Endometrial microvascular endothelial cells (primary cell): ENCODE results near the gene BDH1. TPM values are rescaled to one million over a fixed set of nuclear protein-coding genes. Genes with fewer than 3 reads are reported as not detected.

Experiments used
- in situ Hi-C: cut with HindIII; loops from 2 replicates; pipeline ENCODE4 v1.10.0; 2017; ENCODE audit warnings: low sequenced_read_pairs, low pct_unique_long_range_greater_than_20kb; ENCODE audit errors: inconsistent ontology term
- total RNA-seq: library from RNA; depleted of rRNA; stranded (reverse); fragments of >200 nt; gene quantifications from one replicate; pipeline ENCODE4 v1.2.3, GENCODE V29; 2015; ENCODE audit errors: inconsistent ontology term

Gene BDH1
- total RNA-seq, 1 donor from 2014 or later: 6.0 TPM

GRCh38 chr3:197527569-197527968, 28.2 kb downstream of the BDH1 start:
- in situ Hi-C loops: no loop called here

GRCh38 chr3:197525706-197526105, 30.1 kb downstream of the BDH1 start:
- in situ Hi-C loops: no loop called here

GRCh38 chr3:197524128-197524527, 31.6 kb downstream of the BDH1 start:
- in situ Hi-C loops: no loop called here

- in situ Hi-C loops: no loop called here
Observed at GRCh38 chr3:197523526-197523925, 32.2 kb downstream of the BDH1 start.

- in situ Hi-C loops: no loop called here
Observed at GRCh38 chr3:197522881-197523441, 32.8 kb downstream of the BDH1 start.

- in situ Hi-C loops: no loop called here
Observed at GRCh38 chr3:197522183-197522715, 33.5 kb downstream of the BDH1 start.

GRCh38 chr3:197521277-197522182, 34.2 kb downstream of the BDH1 start:
- in situ Hi-C loops: no loop called here

- in situ Hi-C loops: no loop called here
Observed at GRCh38 chr3:197520311-197521276, 35.2 kb downstream of the BDH1 start.

GRCh38 chr3:197519801-197520211, 36.0 kb downstream of the BDH1 start:
- in situ Hi-C loops: loop anchor here (10.0 kb wide), 1 partner anchor 495 kb away; the partner anchor contains the start of gene MELTF

- in situ Hi-C loops: loop anchor here (10.0 kb wide), 1 partner anchor 494 kb away; the partner anchor contains the start of gene MELTF
Observed at GRCh38 chr3:197518881-197519421, 36.8 kb downstream of the BDH1 start.

- in situ Hi-C loops: loop anchor here (10.0 kb wide), 1 partner anchor 493 kb away; the partner anchor contains the start of gene MELTF
Observed at GRCh38 chr3:197517922-197518683, 37.7 kb downstream of the BDH1 start.

GRCh38 chr3:197516890-197517606, 38.7 kb downstream of the BDH1 start:
- in situ Hi-C loops: loop anchor here (10.0 kb wide), 1 partner anchor 492 kb away; the partner anchor contains the start of gene MELTF

- in situ Hi-C loops: loop anchor here (10.0 kb wide), 1 partner anchor 492 kb away; the partner anchor contains the start of gene MELTF
Observed at GRCh38 chr3:197516517-197516889, 39.3 kb downstream of the BDH1 start.

- in situ Hi-C loops: loop anchor here (10.0 kb wide), 1 partner anchor 490 kb away; the partner anchor contains the start of gene MELTF
Observed at GRCh38 chr3:197514786-197515355, 40.9 kb downstream of the BDH1 start.

GRCh38 chr3:197513953-197514785, 41.6 kb downstream of the BDH1 start:
- in situ Hi-C loops: loop anchor here (10.0 kb wide), 1 partner anchor 489 kb away; the partner anchor contains the start of gene MELTF
